WERI-Rb-1 (cell line): ENCODE results near the gene C11orf97.
"Not testable (repeated sequence)": the region's sequence is repeated elsewhere in the genome, so short reads cannot be mapped to it uniquely, and the experiment has no call there.

Experiments
- DNase-seq: peaks from one replicate; pipeline ENCODE4 v3.0.0-alpha.2; 2020
- H3K27ac ChIP-seq: fragments of 250-450 bp; sonication (Bioruptor Pico); 2 replicates; pipeline ENCODE4 v1.5.1; 2020; ENCODE audit warnings: mild to moderate bottlenecking, moderate library complexity
- H3K27me3 ChIP-seq: fragments of 250-450 bp; sonication (Bioruptor Pico); 2 replicates; pipeline ENCODE4 v1.5.1; 2021; ENCODE audit warnings: mild to moderate bottlenecking, low read depth, moderate library complexity; ENCODE audit not compliant: insufficient read depth, severe bottlenecking
- H3K36me3 ChIP-seq: fragments of 250-450 bp; sonication (Bioruptor Pico); 2 replicates; pipeline ENCODE4 v1.5.1; 2020; ENCODE audit warnings: mild to moderate bottlenecking, moderate library complexity
- H3K4me3 ChIP-seq: 2 replicates; pipeline ENCODE4 v1.5.1; 2011; ENCODE audit warnings: low read depth, mild to moderate bottlenecking, control low read depth, low read length
- H3K9me3 ChIP-seq: fragments of 250-450 bp; sonication (Bioruptor Pico); 2 replicates; pipeline ENCODE4 v1.5.1; 2021; ENCODE audit warnings: mild to moderate bottlenecking, moderate library complexity; ENCODE audit not compliant: severe bottlenecking
- CTCF ChIP-seq: IDR thresholded peaks from 2 replicates; pipeline ENCODE4 v1.5.1; 2011; ENCODE audit warnings: low read depth, mild to moderate bottlenecking, control low read depth, inconsistent platforms, low read length

C11orf97 gene

GRCh38 chr11:94545264-94546161 is 33.3 kb downstream of the C11orf97 start:
- Histone ChIP-seq H3K9me3 (no peaks in the 10 kb centered on the region), H3K36me3 (peaks cover 10% of the 10 kb centered on the region; the same call in 1 of the 2 replicates), H3K27me3 (no peaks in the 10 kb centered on the region), H3K4me3 (no peak overlapping the region; the same call in 1 of the 2 replicates), H3K27ac (no peak overlapping the region)
- no peak for DNase-seq
- no peak for TF ChIP-seq CTCF

GRCh38 chr11:94546162-94546470 is 33.9 kb downstream of the C11orf97 start:
- H3K4me3 ChIP-seq = no peak overlapping the region; the same call in 1 of the 2 replicates
- H3K27me3 ChIP-seq = no peaks in the 10 kb centered on the region
- peaks cover 10% of the 10 kb centered on the region; the same call in 1 of the 2 replicates for H3K36me3 ChIP-seq
- no peaks in the 10 kb centered on the region for H3K9me3 ChIP-seq
- no peak for DNase-seq
- H3K27ac ChIP-seq = no peak overlapping the region
- no peak for TF ChIP-seq CTCF

- H3K27me3 ChIP-seq = no peaks in the 10 kb centered on the region
- H3K4me3 ChIP-seq = no peak overlapping the region
- peaks cover 10% of the 10 kb centered on the region; the same call in 1 of the 2 replicates for H3K36me3 ChIP-seq
- H3K27ac ChIP-seq = no peak overlapping the region
- H3K9me3 ChIP-seq = no peaks in the 10 kb centered on the region
- 0 out of 2 replicates have a peak, but pooled peaks have one; percentile 4 for TF ChIP-seq CTCF
- DNase-seq = no peak
These were observed 34.6 kb downstream of the C11orf97 start for GRCh38 chr11:94546886-94547285.

GRCh38 chr11:94549146-94549545 is 36.9 kb downstream of the C11orf97 start:
- Histone ChIP-seq H3K36me3 (peaks cover 10% of the 10 kb centered on the region; the same call in 1 of the 2 replicates), H3K9me3 (no peaks in the 10 kb centered on the region), H3K27ac (no peak overlapping the region), H3K4me3 (no peak overlapping the region), H3K27me3 (no peaks in the 10 kb centered on the region)
- no peak for DNase-seq
- TF ChIP-seq CTCF = no peak

- TF ChIP-seq CTCF = no peak
- H3K9me3 ChIP-seq = no peaks in the 10 kb centered on the region
These were observed 38.3 kb downstream of the C11orf97 start for GRCh38 chr11:94550513-94550912.

GRCh38 chr11:94553938-94554337 is 41.7 kb downstream of the C11orf97 start:
- H3K9me3 ChIP-seq = no peaks in the 10 kb centered on the region
- no peak for DNase-seq
- no peaks in the 10 kb centered on the region for H3K36me3 ChIP-seq
- no peak for TF ChIP-seq CTCF
- H3K27ac ChIP-seq = no peak overlapping the region
- no peak overlapping the region for H3K4me3 ChIP-seq
- H3K27me3 ChIP-seq = no peaks in the 10 kb centered on the region

More at GRCh38 chr11:94550513-94550912, 38.3 kb downstream of the C11orf97 start:
- Histone ChIP-seq H3K36me3 (peaks cover 5% of the 10 kb centered on the region; the same call in 1 of the 2 replicates), H3K27ac (no peak overlapping the region), H3K27me3 (no peaks in the 10 kb centered on the region), H3K4me3 (no peak overlapping the region)
- DNase-seq = no peak

GRCh38 chr11:94555752-94556329 is 43.6 kb downstream of the C11orf97 start:
- H3K36me3 ChIP-seq, DNase-seq, H3K9me3 ChIP-seq, H3K27me3 ChIP-seq, H3K27ac ChIP-seq, H3K4me3 ChIP-seq: not testable (repeated sequence)
